Epidermal melanocyte (primary cell): ENCODE results near the gene GRK1.

Source experiments
- DNase-seq: peaks from one replicate; pipeline ENCODE4 v3.0.0; 2011; ENCODE audit warnings: low spot score; ENCODE audit not compliant: insufficient read length

Gene GRK1

DNA sequence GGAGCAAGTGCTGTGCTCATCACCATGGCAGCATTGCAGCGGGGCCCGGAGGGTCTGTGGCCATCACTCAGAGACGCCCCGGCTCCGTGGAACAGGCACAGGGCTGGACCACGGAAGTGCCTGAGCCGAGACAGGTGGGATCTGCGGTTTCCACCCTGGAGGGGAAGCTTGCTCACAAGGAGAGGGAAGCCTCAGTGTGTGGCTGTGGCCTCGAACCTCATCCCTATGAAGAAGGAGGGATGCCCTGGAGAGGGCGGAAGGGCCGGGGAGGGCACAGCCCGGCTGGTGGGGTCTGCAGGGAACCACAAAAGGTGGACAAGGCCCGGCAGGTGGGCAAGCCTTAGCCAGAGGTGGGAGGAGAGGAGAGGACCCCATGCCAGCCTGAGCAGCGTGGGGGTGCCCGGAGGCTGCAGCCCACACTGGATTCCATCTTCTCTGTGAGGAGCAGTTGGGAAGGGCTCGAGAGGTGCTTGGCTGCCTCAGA is 61.6 kb downstream of the GRK1 start:
- DNase-seq = no peak

DNA sequence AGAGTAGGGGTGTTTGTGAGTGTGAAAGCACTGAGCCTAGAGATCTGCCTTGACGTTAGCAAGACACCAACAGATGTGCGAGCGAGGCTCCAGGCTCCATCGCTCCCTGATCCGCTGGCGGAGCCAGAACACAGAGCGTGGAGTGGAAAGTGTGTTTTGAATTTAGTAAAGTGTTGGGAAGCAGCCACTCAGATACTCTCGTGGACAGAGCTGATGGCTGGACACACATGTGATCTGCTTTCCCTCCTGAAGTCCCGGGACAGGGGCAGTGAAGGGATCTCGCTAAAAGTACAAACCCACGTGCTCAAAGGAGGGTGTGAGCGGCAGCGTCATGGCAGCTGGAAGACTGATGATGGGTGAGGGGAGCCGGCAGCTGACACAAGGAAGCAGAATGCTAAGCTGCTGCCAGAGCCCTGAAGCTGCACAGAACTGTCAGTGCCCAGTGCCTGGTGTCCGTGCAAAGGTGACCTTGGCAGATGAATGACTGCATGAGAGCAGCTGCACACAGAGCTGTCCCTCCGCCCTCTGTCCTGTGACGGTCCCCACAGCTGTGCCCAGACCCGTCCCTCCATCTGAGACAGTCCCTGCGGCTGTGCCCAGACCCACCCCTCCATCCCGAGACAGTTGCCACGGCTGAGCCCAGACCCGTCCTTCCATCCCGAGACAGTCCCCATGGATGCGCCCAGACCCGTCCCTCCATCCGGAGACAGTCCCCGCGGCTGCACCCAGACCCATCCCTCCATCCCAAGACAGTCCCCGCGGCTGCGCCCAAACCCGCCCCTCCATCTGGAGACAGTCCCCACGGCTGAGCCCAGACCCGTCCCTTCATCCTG is 62.4 kb downstream of the GRK1 start:
- no peak for DNase-seq

DNA sequence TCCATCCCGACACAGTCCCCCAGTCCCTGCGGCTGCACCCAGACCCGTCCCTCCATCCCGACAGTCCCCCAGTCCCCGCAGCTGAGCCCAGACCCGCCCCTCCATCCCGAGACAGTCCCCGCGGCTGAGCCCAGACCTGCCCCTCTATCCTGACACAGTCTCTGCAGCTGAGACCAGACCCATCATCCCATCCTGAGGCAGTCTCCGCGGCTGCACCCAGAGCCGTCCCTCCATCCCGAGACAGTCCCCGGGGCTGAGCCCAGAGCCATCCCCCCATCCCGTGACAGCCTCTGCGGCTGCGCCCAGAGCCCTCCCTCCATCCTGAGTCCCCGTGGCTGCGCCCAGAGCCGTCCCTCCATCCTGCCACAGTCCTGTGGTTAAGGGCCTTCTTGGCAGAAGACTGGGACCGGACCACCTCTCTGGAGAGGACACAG is 63.3 kb downstream of the GRK1 start:
- no peak for DNase-seq

DNA sequence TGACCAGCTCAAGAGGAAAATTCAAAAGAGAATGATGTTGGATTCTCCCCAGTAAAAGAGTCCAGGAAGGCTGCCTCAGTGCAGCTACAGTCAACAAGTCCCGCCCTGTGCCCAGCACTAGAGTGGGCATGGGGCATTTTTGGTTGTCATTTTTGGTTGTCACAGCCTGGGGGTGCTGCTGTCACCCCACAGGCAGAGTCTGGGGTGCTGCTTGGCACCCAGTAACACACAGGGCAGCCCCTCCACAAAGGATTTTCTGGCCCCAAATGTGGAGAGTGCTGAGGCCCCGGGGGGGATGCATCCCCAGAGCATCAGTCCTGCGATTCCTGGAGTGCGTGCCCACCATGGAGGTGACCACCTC is 63.8 kb downstream of the GRK1 start:
- no peak for DNase-seq

DNA sequence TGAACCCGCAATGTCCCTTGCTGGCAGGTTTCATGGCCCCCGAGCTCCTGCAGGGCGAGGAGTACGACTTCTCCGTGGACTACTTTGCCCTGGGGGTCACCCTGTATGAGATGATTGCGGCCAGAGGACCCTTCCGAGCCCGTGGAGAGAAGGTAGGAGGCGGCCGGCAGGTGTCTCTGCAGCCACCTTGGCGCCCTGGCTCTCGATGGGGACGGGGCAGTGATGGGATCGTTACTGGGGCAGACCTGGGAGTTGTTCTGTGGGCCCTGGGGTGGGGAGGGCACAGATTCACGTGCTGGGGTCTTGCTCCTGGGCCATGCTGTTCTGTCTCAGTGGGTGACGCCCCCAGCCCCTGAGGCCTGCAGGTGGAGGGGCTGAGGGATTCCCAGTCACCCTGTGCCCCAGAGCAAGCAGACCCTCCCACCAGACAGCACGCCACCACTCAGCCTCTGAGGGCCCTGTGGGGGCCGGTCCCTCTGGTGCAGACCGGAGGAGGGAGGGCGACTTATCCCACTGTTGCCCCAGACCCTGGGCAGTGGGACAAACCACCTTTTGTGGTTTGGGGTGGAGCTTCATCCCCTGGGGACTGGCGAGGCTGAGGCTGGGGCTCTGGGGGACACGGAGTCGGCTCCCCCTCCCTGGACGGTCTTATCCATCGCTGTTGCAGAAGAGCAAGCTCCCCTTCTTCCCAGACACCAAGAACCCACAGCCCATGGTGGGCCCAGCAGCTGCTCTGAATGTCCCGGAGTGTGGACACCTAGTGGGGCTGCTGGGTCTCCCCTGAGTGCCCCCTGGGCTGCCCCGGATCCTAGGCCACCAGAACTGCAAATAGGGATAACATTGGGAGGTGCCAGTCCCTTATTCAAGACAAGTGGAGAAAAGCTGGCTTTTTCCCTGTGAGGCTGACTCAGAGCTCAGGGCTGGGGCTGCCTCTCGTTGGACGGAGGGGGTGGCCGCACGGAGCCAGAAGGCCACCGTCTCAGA is 64.5 kb downstream of the GRK1 start:
- no peak for DNase-seq

DNA sequence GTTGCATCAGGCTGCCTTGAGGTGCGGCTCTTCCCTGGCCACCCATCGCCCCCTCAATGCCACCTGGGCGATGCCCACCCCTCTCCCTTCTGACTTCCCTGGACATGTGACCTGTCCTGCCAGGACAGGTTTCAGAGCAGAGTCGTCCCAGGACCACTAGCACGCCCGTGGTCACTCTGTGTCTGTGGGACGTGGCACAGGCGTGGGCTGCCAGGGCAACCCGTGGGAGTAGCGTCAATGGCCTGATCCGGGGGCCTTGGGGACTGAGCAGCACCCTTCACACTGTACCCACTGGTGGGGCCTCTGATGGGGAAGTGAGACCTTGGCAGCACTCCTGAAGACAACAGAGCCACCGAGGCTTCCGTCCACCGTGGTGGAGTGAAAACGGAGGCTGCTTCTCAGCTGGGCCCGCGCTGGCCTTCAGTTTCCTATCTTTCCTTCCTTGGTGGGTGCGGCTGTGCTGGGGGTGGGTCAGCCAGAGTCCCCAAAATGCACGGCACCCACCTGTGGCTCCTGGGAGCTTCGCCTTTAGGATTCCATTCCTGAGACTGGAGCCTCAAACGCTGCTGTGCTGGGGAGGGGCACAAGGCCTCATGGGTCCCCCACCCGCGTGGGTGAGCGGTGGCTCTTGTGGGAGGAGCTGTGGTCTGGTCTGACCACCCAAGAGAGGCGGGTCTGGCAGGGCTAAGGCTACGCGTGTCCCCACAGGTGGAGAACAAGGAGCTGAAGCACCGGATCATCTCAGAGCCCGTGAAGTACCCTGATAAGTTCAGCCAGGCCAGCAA is 65.3 kb downstream of the GRK1 start:
- DNase-seq = no peak

DNA sequence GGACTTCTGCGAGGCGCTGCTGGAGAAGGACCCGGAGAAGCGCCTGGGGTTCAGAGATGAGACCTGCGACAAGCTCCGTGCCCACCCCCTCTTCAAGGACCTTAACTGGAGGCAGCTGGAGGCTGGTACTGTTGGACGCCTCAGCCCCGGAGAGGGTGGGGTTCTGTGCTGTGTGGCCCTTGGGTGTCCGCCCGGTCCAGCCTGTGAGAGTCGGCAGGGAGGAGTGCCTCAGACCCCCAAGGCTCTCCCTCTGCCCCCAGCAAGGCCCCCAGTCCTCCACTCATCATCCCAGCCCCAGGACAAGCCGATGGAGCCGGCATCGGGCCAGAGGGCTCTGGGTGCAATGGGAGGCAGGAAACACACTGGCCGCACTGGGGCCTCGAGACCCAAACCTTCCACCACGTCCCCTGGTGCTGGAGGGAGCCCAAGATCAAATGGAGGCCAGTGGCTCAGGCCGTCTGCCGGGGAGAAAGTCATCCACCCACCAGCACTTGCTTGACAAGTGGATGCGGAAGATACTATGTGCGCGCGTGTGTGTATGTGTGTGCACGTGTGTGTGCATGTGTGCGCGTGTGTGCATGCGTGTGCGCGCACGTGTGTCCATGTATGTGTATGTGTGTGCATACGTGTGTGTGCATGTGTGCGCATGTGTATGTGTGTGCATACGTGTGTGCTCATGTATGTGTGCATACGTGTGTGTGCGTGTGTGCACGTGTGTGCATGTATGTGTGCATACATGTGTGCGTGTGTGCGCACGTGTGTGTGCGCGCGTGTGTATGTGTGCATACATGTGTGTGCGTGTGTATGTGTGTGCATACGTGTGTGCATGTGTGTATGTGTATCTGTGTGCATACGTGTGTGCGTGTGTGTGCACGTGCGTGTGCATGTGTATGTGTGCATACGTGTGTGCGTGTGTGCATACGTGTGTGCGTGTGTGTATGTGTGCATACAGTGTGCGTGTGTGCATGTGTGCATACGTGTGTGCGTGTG is 66.2 kb downstream of the GRK1 start:
- no peak for DNase-seq

DNA sequence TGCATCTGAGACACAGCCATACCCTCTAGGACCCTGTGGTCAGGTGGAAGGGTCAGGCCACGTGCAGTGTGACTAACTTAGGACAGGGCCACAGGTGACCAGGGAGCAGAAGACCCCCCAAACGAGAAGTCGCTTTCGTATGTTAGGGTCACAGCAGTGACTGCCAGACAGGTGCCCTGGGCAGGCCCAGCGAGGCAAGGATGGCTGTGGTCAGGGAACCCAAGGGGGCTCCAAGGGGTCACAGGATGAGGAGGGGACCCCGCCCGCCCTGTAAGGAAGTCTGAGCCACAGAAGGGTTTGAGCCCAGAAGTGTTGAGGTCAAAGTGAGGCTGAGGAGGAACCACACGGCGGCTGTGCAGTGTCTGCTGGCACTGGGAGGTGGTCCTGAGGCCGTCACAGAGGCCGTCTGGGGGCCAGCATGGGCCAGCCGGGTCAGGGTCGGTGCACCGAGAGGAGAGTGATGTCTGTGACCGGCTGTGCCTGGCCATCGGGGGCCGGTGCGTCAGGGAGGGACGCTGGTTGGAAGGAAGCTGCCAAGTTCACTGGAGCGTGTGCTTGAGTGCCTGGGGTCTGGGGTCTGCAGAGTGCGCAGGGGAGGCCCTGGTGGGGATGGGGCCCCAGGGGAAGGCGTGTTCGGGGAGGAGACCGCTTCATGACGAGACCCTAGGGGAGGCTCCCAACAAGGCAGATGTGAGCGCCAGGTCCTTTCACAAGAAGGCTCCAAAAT is 67.2 kb downstream of the GRK1 start:
- DNase-seq = no peak

DNA sequence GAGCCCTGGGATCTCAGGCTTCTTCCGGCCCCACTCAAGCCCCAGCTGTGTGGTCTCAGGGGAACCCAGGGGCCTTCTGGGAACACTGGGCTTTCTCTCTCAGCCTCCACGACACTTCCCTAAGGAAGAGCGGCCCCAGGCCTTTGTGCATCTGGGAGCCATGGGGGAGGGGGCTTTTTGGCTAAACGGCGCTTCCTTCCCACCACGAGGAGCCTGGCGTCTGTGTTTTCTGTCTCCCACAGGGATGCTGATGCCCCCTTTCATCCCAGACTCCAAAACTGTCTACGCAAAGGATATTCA is 67.8 kb downstream of the GRK1 start:
- no peak for DNase-seq

DNA sequence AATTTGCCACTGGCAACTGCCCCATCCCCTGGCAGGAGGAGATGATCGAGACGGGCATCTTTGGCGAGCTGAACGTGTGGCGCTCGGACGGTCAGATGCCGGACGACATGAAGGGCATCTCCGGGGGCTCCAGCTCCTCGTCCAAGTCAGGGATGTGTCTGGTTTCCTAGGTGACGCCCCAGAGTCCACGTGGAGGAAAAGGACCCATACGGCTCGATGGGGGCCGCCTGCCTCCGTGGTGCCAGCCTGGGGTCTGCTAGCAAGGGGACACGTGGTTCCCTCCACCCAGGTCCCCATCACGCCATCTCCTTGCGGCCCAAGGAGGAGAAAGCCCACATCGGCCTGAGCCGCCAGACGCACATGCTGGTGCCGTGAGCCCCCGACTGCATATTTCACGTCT is 68.2 kb downstream of the GRK1 start:
- no peak for DNase-seq

DNA sequence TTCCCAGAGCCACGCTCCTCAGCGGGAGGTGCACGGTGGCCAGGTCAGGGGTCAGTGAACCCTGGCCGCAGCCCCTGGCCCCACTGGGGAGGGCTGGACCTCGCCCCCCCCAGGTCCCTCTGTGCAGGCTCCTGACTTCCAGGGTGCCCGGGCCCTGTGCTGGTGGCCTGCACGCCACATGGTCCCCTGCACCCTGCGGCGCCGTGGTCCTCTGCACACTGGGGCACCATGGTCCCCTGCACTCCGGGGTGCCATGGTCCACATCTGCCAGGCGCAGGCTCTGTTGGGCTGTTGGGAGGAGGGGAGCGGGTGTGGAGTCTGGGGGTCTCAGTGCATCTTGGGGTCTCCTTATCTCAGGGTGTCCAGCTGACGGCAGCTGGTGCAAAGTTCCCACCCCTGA is 68.7 kb downstream of the GRK1 start:
- DNase-seq = no peak

DNA sequence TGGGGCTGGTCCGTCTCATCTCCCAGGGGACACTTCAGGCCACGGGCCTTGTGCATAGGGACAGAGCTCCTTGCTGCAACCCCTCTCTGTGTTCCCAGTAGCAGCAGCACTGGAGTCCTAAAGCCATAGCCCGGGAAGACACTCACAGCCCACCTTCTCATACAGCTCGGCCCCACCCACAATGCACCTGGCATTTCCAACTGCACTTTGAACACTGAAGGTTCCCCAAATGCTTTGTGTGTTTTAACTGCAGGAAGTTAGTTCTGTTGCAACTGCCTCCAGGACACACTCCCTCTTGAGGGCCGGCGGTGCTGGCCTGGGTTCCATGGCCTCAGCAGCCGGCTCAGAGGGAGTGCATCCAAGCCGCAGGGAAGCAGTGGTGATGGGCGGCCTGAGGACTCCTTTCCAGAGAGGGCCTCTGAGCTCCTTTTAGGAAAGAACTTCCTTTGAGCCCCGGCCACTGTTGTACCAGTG is 69.3 kb downstream of the GRK1 start:
- no peak for DNase-seq

DNA sequence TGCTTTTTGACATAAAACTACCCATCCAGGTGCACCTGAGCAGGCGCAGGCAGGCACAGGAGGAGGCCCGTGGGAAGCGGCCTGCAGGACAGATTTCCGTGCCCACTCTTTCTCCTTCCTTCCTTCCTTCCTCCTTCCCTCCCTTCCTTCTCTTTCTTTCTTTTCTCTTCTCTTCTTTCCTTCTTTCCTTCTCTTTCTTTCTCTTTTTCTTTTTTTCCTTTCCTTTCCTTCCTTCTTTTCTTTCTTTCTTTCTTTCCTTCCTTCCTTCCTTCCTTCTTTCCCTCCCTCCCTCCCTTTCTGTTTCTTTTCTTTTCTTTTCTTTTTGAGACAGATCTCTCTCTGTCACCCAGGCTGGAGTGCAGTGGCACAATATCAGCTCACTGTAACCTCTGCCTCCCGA is 70.8 kb downstream of the GRK1 start:
- DNase-seq = no peak

DNA sequence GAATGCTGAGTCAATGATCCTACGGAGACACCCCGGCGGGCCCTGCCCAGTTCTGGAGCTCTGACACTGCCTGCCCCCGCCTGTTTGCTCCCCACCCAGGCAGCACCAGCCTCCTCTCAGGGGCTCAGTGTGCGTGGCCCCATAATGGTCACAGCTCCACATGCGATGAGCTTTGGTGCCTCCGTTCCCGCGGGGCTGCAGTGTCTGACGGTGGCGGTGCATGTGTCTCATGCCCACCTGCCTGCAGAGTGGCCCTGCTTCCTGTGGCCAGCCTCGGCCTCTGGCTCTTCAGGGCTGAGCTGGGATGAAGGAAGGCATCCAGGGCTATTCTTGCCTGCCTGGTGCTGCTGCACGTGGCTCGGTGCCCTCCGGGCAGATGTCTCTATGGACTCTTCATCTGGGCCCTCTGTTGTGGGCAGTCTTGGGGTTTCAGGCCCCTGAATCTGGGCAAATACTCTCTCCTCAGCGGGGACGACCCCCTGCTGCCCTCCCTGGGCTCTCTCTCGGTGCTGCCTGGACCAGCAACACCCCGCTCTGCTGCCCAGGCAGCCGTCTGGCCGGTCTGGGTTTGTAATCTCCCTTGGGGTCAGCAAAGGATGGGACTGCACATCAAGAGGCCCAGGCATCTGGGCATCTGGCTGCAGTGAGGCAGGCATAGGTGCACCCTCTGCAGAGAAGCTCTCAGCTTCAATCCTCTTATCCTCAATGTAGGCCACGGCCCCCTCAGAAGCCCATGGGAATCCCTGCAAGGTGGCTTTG is 72.7 kb downstream of the GRK1 start:
- DNase-seq = no peak

DNA sequence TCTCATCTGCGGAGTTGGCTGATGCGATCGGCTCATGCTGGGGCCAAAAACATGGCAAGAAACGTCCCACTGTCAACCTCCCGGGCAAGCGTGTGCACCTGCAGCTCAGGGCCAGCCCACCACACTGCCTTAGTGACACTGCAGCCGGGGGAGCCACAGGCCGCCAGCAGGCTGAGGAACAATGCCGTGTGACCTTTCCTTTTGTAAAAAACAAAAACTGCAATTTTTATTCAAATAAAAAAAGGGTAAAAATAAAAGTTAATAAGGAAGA is 73.2 kb downstream of the GRK1 start:
- no peak for DNase-seq

DNA sequence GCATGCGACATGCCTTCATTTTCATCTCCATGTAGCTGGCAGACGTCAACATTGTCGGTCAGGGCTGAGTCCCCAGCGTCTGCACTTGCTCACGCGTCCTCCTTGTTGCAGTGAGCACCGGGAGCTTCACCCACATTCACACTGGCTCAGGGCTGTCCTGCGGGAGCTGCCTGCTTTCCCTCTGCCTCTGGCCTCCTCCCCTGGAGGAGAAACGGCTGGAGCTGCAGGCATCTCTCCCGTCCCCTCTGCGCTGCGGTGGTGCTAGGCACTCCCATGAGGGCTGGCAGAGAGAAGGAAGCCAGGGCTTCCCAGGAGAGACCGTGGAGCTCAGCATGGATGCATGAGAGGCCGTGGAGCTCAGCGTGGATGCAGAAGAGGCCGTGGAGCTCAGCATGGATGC is 73.6 kb downstream of the GRK1 start:
- DNase-seq = no peak

DNA sequence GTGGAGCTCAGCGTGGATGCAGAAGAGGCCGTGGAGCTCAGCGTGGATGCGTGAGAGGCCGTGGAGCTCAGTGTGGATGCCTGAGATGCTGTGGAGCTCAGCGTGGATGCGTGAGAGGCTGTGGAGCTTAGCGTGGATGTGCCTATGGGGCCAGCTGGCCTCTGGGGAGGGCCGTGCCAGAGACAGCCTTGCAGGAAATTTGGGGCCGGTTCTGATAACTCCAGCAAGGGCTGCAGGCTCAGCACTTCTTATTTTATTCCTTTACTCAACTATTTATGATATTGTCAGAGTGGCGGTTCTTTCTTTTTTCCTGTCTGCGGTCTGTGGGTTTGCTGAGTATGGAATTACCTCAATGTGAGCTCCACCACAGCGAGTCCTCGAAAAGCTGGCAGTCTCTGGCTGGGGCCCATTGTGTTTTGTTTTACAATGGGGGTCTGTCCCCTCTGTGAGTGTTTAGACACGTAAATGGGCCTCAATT is 74.2 kb downstream of the GRK1 start:
- no peak for DNase-seq

DNA sequence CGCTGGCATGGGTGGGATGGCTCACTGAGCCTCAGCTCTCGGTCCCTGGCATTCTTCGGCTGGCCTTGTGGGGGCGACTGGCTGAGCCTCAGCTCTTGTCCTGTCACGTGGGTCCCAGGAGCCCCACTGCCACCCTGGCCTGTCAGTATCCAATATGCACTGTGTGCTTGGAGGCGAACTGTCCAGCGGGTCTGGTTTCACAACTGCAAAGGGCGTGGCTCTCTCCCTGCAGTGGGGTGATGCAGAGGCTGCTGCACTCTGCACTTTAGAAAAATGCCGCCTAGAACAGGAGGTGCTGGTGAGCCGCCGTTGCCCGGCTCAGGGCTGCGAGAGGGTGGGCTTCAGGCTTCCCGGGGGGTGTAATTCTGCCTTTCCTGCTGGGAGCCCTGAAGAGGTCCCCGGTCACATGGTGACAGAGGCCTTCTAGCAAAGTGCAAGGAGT is 75.0 kb downstream of the GRK1 start:
- no peak for DNase-seq
